NCI-H1694 (cell line): ENCODE results near the gene CNTN5.
"Not testable (repeated sequence)": the region's sequence is repeated elsewhere in the genome, so short reads cannot be mapped to it uniquely, and the experiment has no call there.

ENCODE experiments used
- DNase-seq: peaks from one replicate; lab custom pipeline; 2025; lab: John Stamatoyannopoulos, UW

The CNTN5 gene

GRCh38 chr11:99781074-99781473 is 760.3 kb downstream of the CNTN5 start:
- no peak for DNase-seq

- DNase-seq: no peak
These were observed 770.6 kb downstream of the CNTN5 start for GRCh38 chr11:99791354-99791753.

GRCh38 chr11:99795999-99796398 is 775.2 kb downstream of the CNTN5 start:
- no peak for DNase-seq

- DNase-seq: no peak
These were observed 782.8 kb downstream of the CNTN5 start for GRCh38 chr11:99803501-99803900.

- DNase-seq: no peak
These were observed 791.8 kb downstream of the CNTN5 start for GRCh38 chr11:99812516-99812915.

- DNase-seq: no peak
These were observed 793.3 kb downstream of the CNTN5 start for GRCh38 chr11:99814021-99814420.

- DNase-seq: no peak
These were observed 794.0 kb downstream of the CNTN5 start for GRCh38 chr11:99814738-99815137.

- no peak for DNase-seq
These were observed 798.2 kb downstream of the CNTN5 start for GRCh38 chr11:99818991-99819390.

- no peak for DNase-seq
These were observed 802.3 kb downstream of the CNTN5 start for GRCh38 chr11:99822846-99823565.

- not testable (repeated sequence) for DNase-seq
These were observed 816.0 kb downstream of the CNTN5 start for GRCh38 chr11:99836739-99837138.

- DNase-seq: no peak
These were observed 821.1 kb downstream of the CNTN5 start for GRCh38 chr11:99841885-99842284.

- DNase-seq: no peak
These were observed 845.2 kb downstream of the CNTN5 start for GRCh38 chr11:99865951-99866350.

GRCh38 chr11:99881610-99882009 is 860.9 kb downstream of the CNTN5 start:
- DNase-seq: no peak

- DNase-seq: no peak
These were observed 864.0 kb downstream of the CNTN5 start for GRCh38 chr11:99884750-99885149.

- DNase-seq: no peak
These were observed 866.7 kb downstream of the CNTN5 start for GRCh38 chr11:99887481-99887880.

- DNase-seq: no peak
These were observed 873.1 kb downstream of the CNTN5 start for GRCh38 chr11:99893811-99894210.

- DNase-seq: no peak
These were observed 880.4 kb downstream of the CNTN5 start for GRCh38 chr11:99901175-99901574.

- DNase-seq: no peak
These were observed 890.4 kb downstream of the CNTN5 start for GRCh38 chr11:99911116-99911515.

GRCh38 chr11:99916078-99916477 is 895.3 kb downstream of the CNTN5 start:
- no peak for DNase-seq

GRCh38 chr11:99918761-99919160 is 898.0 kb downstream of the CNTN5 start:
- no peak for DNase-seq

GRCh38 chr11:99920956-99921355 is 900.2 kb downstream of the CNTN5 start:
- no peak for DNase-seq

- DNase-seq: no peak
These were observed 905.2 kb downstream of the CNTN5 start for GRCh38 chr11:99925968-99926367.

GRCh38 chr11:99932684-99933083 is 911.9 kb downstream of the CNTN5 start:
- DNase-seq: no peak

- DNase-seq: no peak
These were observed 913.3 kb downstream of the CNTN5 start for GRCh38 chr11:99934008-99934407.
